CD14-positive monocyte (primary cell): Measurements from ENCODE around the gene CA5B. TPM values are rescaled to one million over a fixed set of nuclear protein-coding genes. Genes with fewer than 3 reads are reported as not detected.
"Not testable (repeated sequence)": the region's sequence is repeated elsewhere in the genome, so short reads cannot be mapped to it uniquely, and the experiment has no call there.

ENCODE experiments used
- DNase-seq, 3 donors: peaks; one replicate each; pipeline ENCODE4 v3.0.0-alpha.2; 2011 to 2022
- H2AFZ ChIP-seq: 2 replicates; pipeline ENCODE4 v1.6.0; 2012; ENCODE audit warnings: mild to moderate bottlenecking, low read depth, low read length, inconsistent platforms; ENCODE audit not compliant: insufficient read depth, poor library complexity, severe bottlenecking
- H3K27ac ChIP-seq, 2 donors: 1 replicate in 1 of 2; 2 replicates in 1 of 2; pipeline ENCODE4 v1.5.1; 2012 to 2013; ENCODE audit warnings: low read length in 2 of 2, control low read depth in 1 of 2, inconsistent platforms in 1 of 2, low read depth in 1 of 2, mild to moderate bottlenecking in 1 of 2
- H3K27me3 ChIP-seq, 2 donors: one replicate each; pipeline versions ENCODE4 v1.6.0 to v1.6.1; 2011 to 2013; ENCODE audit warnings: low read length in 2 of 2; ENCODE audit not compliant: control insufficient read depth in 2 of 2, insufficient read depth in 2 of 2
- H3K36me3 ChIP-seq, 2 donors: replicated peaks in 1 of 2; 1 replicate in 1 of 2; 2 replicates in 1 of 2; pipeline versions ENCODE4 v1.5.1 to v1.6.1; 2012 to 2013; ENCODE audit warnings: low read length in 2 of 2, control low read depth in 1 of 2, inconsistent platforms in 1 of 2, mild to moderate bottlenecking in 1 of 2; ENCODE audit not compliant: insufficient read depth in 2 of 2, control insufficient read depth in 1 of 2
- H3K4me1 ChIP-seq, 2 donors: 1 replicate in 1 of 2; 2 replicates in 1 of 2; pipeline versions ENCODE4 v1.5.1 to v1.6.1; 2012 to 2013; ENCODE audit warnings: low read length in 2 of 2, control low read depth in 1 of 2, inconsistent platforms in 1 of 2, mild to moderate bottlenecking in 1 of 2, moderate library complexity in 1 of 2; ENCODE audit not compliant: insufficient read depth in 2 of 2, control insufficient read depth in 1 of 2
- H3K4me2 ChIP-seq: replicated peaks from 2 replicates; pipeline ENCODE3; 2012; ENCODE audit warnings: low read length, moderate library complexity, mild to moderate bottlenecking; ENCODE audit not compliant: poor library complexity, severe bottlenecking; ENCODE audit errors: extremely low read depth
- H3K4me3 ChIP-seq, 3 experiments: fragments of 200-600 bp in 1 of 3; sonication (generic) in 1 of 3; replicated peaks in 1 of 3; 1 replicate in 2 of 3; 2 replicates in 1 of 3; pipeline ENCODE4 v1.5.1; 2011 to 2013; ENCODE audit warnings: low read length in 3 of 3, mild to moderate bottlenecking in 3 of 3, control low read depth in 2 of 3, low read depth in 2 of 3, inconsistent platforms in 1 of 3, moderate library complexity in 1 of 3
- H3K79me2 ChIP-seq: 2 replicates; pipeline ENCODE4 v1.6.0; 2012; ENCODE audit warnings: mild to moderate bottlenecking, control low read depth, inconsistent platforms, low read length, moderate library complexity; ENCODE audit not compliant: insufficient read depth
- H3K9ac ChIP-seq: 2 replicates; pipeline ENCODE4 v1.6.0; 2017; ENCODE audit warnings: low read length, mild to moderate bottlenecking; ENCODE audit not compliant: insufficient read depth, poor library complexity, severe bottlenecking
- H3K9me3 ChIP-seq, 2 donors: replicated peaks in 1 of 2; 1 replicate in 1 of 2; 2 replicates in 1 of 2; pipeline versions ENCODE4 v1.5.1 to v1.6.1; 2012 to 2013; ENCODE audit warnings: low read length in 2 of 2, control low read depth in 1 of 2; ENCODE audit not compliant: control insufficient read depth in 1 of 2, insufficient read depth in 1 of 2
- H4K20me1 ChIP-seq: 2 replicates; pipeline ENCODE4 v1.6.0; 2012; ENCODE audit warnings: mild to moderate bottlenecking, low read length, control low read depth, moderate library complexity; ENCODE audit not compliant: insufficient read depth
- H3K27ac Mint-ChIP-seq, 7 donors: one replicate each; pipeline ENCODE4 v1.8.0; 2020; ENCODE audit warnings: mild to moderate bottlenecking in 7 of 7, mixed read lengths in 7 of 7, moderate library complexity in 6 of 7, inconsistent platforms in 2 of 7
- H3K27me3 Mint-ChIP-seq, 3 donors: one replicate each; pipeline ENCODE4 v1.8.0; 2021 to 2022; ENCODE audit warnings: low read depth in 3 of 3, mild to moderate bottlenecking in 3 of 3, mixed read lengths in 3 of 3, moderate library complexity in 3 of 3, inconsistent platforms in 1 of 3
- H3K36me3 Mint-ChIP-seq, 2 donors: one replicate each; pipeline ENCODE4 v1.8.0; 2020; ENCODE audit warnings: mixed read lengths in 2 of 2, inconsistent platforms in 1 of 2, mild to moderate bottlenecking in 1 of 2
- H3K4me1 Mint-ChIP-seq: one replicate; pipeline ENCODE4 v1.8.0; 2020; ENCODE audit warnings: mild to moderate bottlenecking, mixed read lengths
- H3K4me3 Mint-ChIP-seq, 2 donors: one replicate each; pipeline ENCODE4 v1.8.0; 2020; ENCODE audit warnings: mild to moderate bottlenecking in 2 of 2, mixed read lengths in 2 of 2, moderate library complexity in 1 of 2
- H3K9me3 Mint-ChIP-seq, 7 donors: one replicate each; pipeline ENCODE4 v1.8.0; 2020 to 2022; ENCODE audit warnings: mixed read lengths in 7 of 7, mild to moderate bottlenecking in 6 of 7, moderate library complexity in 6 of 7, inconsistent platforms in 2 of 7
- whole genome bisulfite sequencing: methylation state at CpG from one replicate; pipeline ENCODE4 v1.1.5; 2013; ENCODE audit warnings: missing lambda C conversion rate; ENCODE audit not compliant: insufficient coverage; 5-methylcytosine and 5-hydroxymethylcytosine counted together
- intact Hi-C, 2 donors: fragments of 100-400 bp; cut with micrococcal nuclease; formaldehyde crosslinking; loops; one replicate each; pipeline versions ENCODE4 v1.15.0 to v1.15.1; 2023
- polyA plus RNA-seq, 3 donors: library from polyadenylated mRNA; depleted of rRNA in 1 of 3; unstranded in 2 of 3; stranded (reverse) in 1 of 3; fragments of 300-500 nt in 2 of 3; fragments of >200 nt in 1 of 3; fragmentation: Illumina TruSeq in 2 of 3; gene quantifications; 1 replicate in 2 of 3; 2 replicates in 1 of 3; pipeline ENCODE4 v1.2.3, GENCODE V29; 2012 to 2021
- TF ChIP-seq, protein P1 (sequence below): fragments of 200-600 bp; IDR thresholded peaks from one replicate; pipeline ENCODE4 v1.8.0; 2022; ENCODE audit warnings: antibody characterized with exemption, mild to moderate bottlenecking

The CA5B gene
- polyA plus RNA-seq, 3 donors, result 6.2 to 24.4 (median 21.4) TPM

DNA sequence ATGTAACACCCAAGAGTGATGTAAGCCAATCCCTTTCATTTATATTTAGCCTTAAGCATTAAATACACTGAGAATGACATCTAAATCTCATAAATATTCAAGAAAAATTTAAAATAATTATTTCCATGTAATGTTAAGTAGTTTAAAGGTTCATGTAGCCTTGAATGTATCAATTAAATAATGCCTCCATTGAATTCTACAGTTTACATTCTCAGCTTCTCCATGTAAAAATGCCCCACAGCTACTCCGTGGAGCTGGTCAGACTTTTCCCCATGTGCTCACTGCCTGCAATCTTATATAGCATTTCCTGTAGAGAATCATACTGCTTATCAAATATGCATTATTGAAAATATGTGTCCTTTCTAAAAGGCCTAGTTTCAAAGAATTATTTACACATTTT, 91.1 kb downstream of the CA5B start:
- Mint-ChIP-seq H3K36me3 (peaks cover 26 to 71% of the 10 kb centered on the region in 2 donors), H3K4me1 (peaks cover 5% of the 10 kb centered on the region), H3K4me3 (no peak overlapping the region), H3K27me3 (peaks cover 0 to 6% (median 0%) of the 10 kb centered on the region in 3 donors), H3K27ac (no peak overlapping the region), H3K9me3 (peaks cover 0 to 2% (median 0%) of the 10 kb centered on the region in 7 donors)
- Histone ChIP-seq H3K27me3 (peaks cover 0 to 10% of the 10 kb centered on the region in 2 donors), H3K4me1 (no peaks in the 10 kb centered on the region), H3K4me2 (no peak overlapping the region), H2AFZ (no peak overlapping the region), H3K79me2 (peaks cover 15% of the 10 kb centered on the region), H3K27ac (no peak overlapping the region), H4K20me1 (peaks cover 74% of the 10 kb centered on the region), H3K9me3 (no peaks in the 10 kb centered on the region), H3K4me3 (no peak overlapping the region), H3K9ac (no peak overlapping the region), H3K36me3 (peaks cover 41 to 81% of the 10 kb centered on the region in 2 donors)
- no CpG with 5 or more reads among the region's 1 CpG for WGBS
- intact Hi-C loops, result no loop called here
- TF ChIP-seq, protein P1, sequence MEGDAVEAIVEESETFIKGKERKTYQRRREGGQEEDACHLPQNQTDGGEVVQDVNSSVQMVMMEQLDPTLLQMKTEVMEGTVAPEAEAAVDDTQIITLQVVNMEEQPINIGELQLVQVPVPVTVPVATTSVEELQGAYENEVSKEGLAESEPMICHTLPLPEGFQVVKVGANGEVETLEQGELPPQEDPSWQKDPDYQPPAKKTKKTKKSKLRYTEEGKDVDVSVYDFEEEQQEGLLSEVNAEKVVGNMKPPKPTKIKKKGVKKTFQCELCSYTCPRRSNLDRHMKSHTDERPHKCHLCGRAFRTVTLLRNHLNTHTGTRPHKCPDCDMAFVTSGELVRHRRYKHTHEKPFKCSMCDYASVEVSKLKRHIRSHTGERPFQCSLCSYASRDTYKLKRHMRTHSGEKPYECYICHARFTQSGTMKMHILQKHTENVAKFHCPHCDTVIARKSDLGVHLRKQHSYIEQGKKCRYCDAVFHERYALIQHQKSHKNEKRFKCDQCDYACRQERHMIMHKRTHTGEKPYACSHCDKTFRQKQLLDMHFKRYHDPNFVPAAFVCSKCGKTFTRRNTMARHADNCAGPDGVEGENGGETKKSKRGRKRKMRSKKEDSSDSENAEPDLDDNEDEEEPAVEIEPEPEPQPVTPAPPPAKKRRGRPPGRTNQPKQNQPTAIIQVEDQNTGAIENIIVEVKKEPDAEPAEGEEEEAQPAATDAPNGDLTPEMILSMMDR, result no peak
- no peak for DNase-seq

DNA sequence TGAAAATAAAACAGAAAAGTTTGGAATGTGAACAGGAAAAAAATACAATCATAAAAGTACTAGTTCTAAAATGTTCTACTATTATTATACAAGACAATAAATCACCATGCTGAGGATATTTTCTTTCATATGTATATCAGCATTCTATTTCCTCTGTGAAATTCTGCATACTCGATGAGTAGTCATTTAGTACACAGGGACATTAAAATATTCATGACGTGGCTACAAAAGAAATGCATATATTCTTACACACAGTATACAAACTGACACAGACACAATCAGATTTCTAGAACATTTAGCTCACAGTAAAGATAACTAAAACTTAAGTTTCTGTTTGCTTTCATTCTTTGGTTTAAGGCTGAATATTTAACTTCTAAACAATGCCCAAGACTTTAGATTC, 93.3 kb downstream of the CA5B start:
- H3K4me3 Mint-ChIP-seq, H3K9me3 Mint-ChIP-seq: not testable (repeated sequence)

More for the DNA sequence above, 93.3 kb downstream of the CA5B start:
- H3K4me1 Mint-ChIP-seq, H3K27ac ChIP-seq, H3K4me1 ChIP-seq, intact Hi-C loops, H3K4me3 ChIP-seq, H2AFZ ChIP-seq, H3K27ac Mint-ChIP-seq, H3K4me2 ChIP-seq, DNase-seq, H3K9me3 ChIP-seq, H3K27me3 ChIP-seq, H3K9ac ChIP-seq: not testable (repeated sequence)
- Mint-ChIP-seq H3K27me3 (peaks cover 0 to 12% (median 0%) of the 10 kb centered on the region in 3 donors), H3K36me3 (peaks cover 28 to 67% of the 10 kb centered on the region in 2 donors)
- peaks cover 33% of the 10 kb centered on the region for H3K79me2 ChIP-seq
- peaks cover 73% of the 10 kb centered on the region for H4K20me1 ChIP-seq
- WGBS, result no CpG with 5 or more reads among the region's 2 CpGs
- H3K36me3 ChIP-seq, result peaks cover 36 to 70% of the 10 kb centered on the region in 2 donors
